H1 (cell line): ENCODE data around the gene CREBBP. TPM values are rescaled to one million over a fixed set of nuclear protein-coding genes. Genes with fewer than 3 reads are reported as not detected.

Source experiments
- CTCF ChIA-PET: fragments of 300-600 bp; sonication (Branson Sonifier 250); formaldehyde crosslinking; loops from one replicate; lab custom pipeline; 2021; ENCODE audit not compliant: partially characterized antibody; lab: Charles Lee
- POLR2A ChIA-PET: fragments of 300-600 bp; sonication (Branson Sonifier 250); formaldehyde crosslinking; loops from one replicate; lab custom pipeline; 2021; ENCODE audit warnings: inconsistent platforms; ENCODE audit not compliant: partially characterized antibody; lab: Charles Lee
- DNase-seq, 2 experiments: peaks; one replicate each; pipeline versions ENCODE4 v3.0.0 to v3.0.0-alpha.2; 2010 to 2022; ENCODE audit warnings: low spot score in 2 of 2, low read depth in 1 of 2, mixed read lengths in 1 of 2
- FAIRE-seq: peaks from 2 replicates; lab custom pipeline; 2011; peaks lifted over from hg19 to GRCh38; lab: Jason Lieb, UNC
- H2AFZ ChIP-seq: 2 replicates; pipeline ENCODE4 v1.8.1; 2012; ENCODE audit warnings: low read length, inconsistent platforms
- H2AK5ac ChIP-seq: 2 replicates; pipeline ENCODE4 v1.6.1; 2013; ENCODE audit warnings: low read depth, low read length
- H2BK120ac ChIP-seq: replicated peaks from 2 replicates; pipeline ENCODE3; 2013; ENCODE audit warnings: low read depth, low read length, inconsistent platforms
- H2BK12ac ChIP-seq: 2 replicates; pipeline ENCODE4 v1.6.1; 2013; ENCODE audit warnings: low read depth, low read length
- H2BK15ac ChIP-seq: 2 replicates; pipeline ENCODE4 v1.6.1; 2013; ENCODE audit warnings: low read length
- H2BK20ac ChIP-seq: 2 replicates; pipeline ENCODE4 v1.6.1; 2013; ENCODE audit warnings: low read length
- H2BK5ac ChIP-seq: 2 replicates; pipeline ENCODE4 v1.6.1; 2013; ENCODE audit warnings: low read depth, low read length
- H3K14ac ChIP-seq: 2 replicates; pipeline ENCODE4 v1.6.1; 2013; ENCODE audit warnings: inconsistent platforms; ENCODE audit not compliant: insufficient read length
- H3K18ac ChIP-seq: 2 replicates; pipeline ENCODE4 v1.6.1; 2013; ENCODE audit warnings: low read length; ENCODE audit errors: extremely low read depth
- H3K23ac ChIP-seq: 2 replicates; pipeline ENCODE4 v1.6.1; 2013; ENCODE audit warnings: inconsistent platforms; ENCODE audit not compliant: insufficient read length
- H3K23me2 ChIP-seq: 2 replicates; pipeline ENCODE4 v1.6.1; 2013; ENCODE audit warnings: low read depth, low read length
- H3K27ac ChIP-seq: 2 replicates; pipeline ENCODE4 v1.6.1; 2011; ENCODE audit warnings: low read depth, low read length, inconsistent platforms
- H3K27me3 ChIP-seq, 4 experiments: replicated peaks in 1 of 4; 1 replicate in 1 of 4; 2 replicates in 3 of 4; pipeline versions ENCODE4 v1.6.1 to v1.8.1; 2011 to 2013; ENCODE audit warnings: low read length in 3 of 4, mild to moderate bottlenecking in 3 of 4, inconsistent platforms in 2 of 4, mixed read lengths in 2 of 4, moderate library complexity in 1 of 4; ENCODE audit not compliant: control insufficient read depth in 3 of 4, insufficient read depth in 3 of 4; ENCODE audit errors: extremely low read depth in 1 of 4
- H3K36me3 ChIP-seq, 4 experiments: 2 replicates each; pipeline versions ENCODE4 v1.6.1 to v1.8.1; 2011 to 2013; ENCODE audit warnings: mild to moderate bottlenecking in 4 of 4, low read length in 3 of 4, moderate library complexity in 2 of 4, control low read depth in 1 of 4, inconsistent platforms in 1 of 4; ENCODE audit not compliant: insufficient read depth in 4 of 4, control insufficient read depth in 2 of 4
- H3K4ac ChIP-seq: replicated peaks from 2 replicates; pipeline ENCODE3; 2013; ENCODE audit warnings: low read length, low read depth, mixed read lengths, inconsistent platforms; ENCODE audit not compliant: insufficient read length
- H3K4me1 ChIP-seq, 4 experiments: replicated peaks in 1 of 4; 1 replicate in 1 of 4; 2 replicates in 3 of 4; pipeline versions ENCODE4 v1.6.1 to v1.8.1; 2011 to 2013; ENCODE audit warnings: low read length in 3 of 4, inconsistent platforms in 2 of 4, mixed read lengths in 1 of 4; ENCODE audit not compliant: insufficient read depth in 4 of 4, control insufficient read depth in 3 of 4
- H3K4me2 ChIP-seq, 2 experiments: 2 replicates each; pipeline versions ENCODE4 v1.6.1 to v1.8.1; 2011 to 2013; ENCODE audit warnings: low read depth in 2 of 2, low read length in 2 of 2, control low read depth in 1 of 2, inconsistent platforms in 1 of 2, mild to moderate bottlenecking in 1 of 2; ENCODE audit not compliant: insufficient read depth in 1 of 2
- H3K4me3 ChIP-seq, 4 experiments: fragments of 200-600, 300-600 bp in 1 of 4; sonication (generic), shearing (Covaris generic), sonication (Bioruptor Twin) in 1 of 4; 2 replicates each; pipeline versions ENCODE4 v1.5.1 to v1.8.1; 2011 to 2016; ENCODE audit warnings: low read length in 4 of 4, low read depth in 3 of 4, control low read depth in 2 of 4, inconsistent platforms in 2 of 4, mild to moderate bottlenecking in 2 of 4, mixed read lengths in 1 of 4, moderate library complexity in 1 of 4; ENCODE audit not compliant: insufficient read depth in 2 of 4; ENCODE audit errors: extremely low read depth in 1 of 4
- H3K56ac ChIP-seq: replicated peaks from 2 replicates; pipeline ENCODE3; 2013; ENCODE audit warnings: low read depth, mild to moderate bottlenecking, mixed read lengths, low read length, inconsistent platforms; ENCODE audit not compliant: insufficient read length
- H3K79me1 ChIP-seq: 2 replicates; pipeline ENCODE4 v1.6.1; 2013; ENCODE audit warnings: low read depth, low read length, control low read depth
- H3K79me2 ChIP-seq, 2 experiments: 2 replicates each; pipeline versions ENCODE4 v1.6.1 to v1.8.1; 2012 to 2013; ENCODE audit warnings: low read length in 2 of 2, mild to moderate bottlenecking in 2 of 2, inconsistent platforms in 1 of 2; ENCODE audit not compliant: insufficient read depth in 2 of 2, control insufficient read depth in 1 of 2
- H3K9ac ChIP-seq, 4 experiments: replicated peaks in 1 of 4; 1 replicate in 1 of 4; 2 replicates in 3 of 4; pipeline versions ENCODE4 v1.6.1 to v1.8.1; 2011 to 2013; ENCODE audit warnings: low read depth in 3 of 4, low read length in 3 of 4, control low read depth in 2 of 4, mild to moderate bottlenecking in 2 of 4, moderate library complexity in 2 of 4, inconsistent platforms in 1 of 4; ENCODE audit errors: extremely low read depth in 1 of 4
- H3K9me3 ChIP-seq, 2 experiments: 2 replicates each; pipeline versions ENCODE4 v1.6.1 to v1.8.1; 2012 to 2013; ENCODE audit warnings: mild to moderate bottlenecking in 2 of 2, moderate library complexity in 2 of 2, control low read depth in 1 of 2, inconsistent platforms in 1 of 2, low read depth in 1 of 2, low read length in 1 of 2, mixed read lengths in 1 of 2; ENCODE audit not compliant: insufficient read depth in 2 of 2
- H4K20me1 ChIP-seq, 2 experiments: replicated peaks in 1 of 2; 2 replicates each; pipeline versions ENCODE3 to v1.8.1; 2011 to 2013; ENCODE audit warnings: inconsistent platforms in 2 of 2, low read length in 2 of 2, mild to moderate bottlenecking in 1 of 2; ENCODE audit not compliant: insufficient read depth in 2 of 2, control insufficient read depth in 1 of 2
- H4K5ac ChIP-seq: 2 replicates; pipeline ENCODE4 v1.6.1; 2013; ENCODE audit warnings: low read length, low read depth, mixed read lengths, inconsistent platforms; ENCODE audit not compliant: insufficient read length
- H4K8ac ChIP-seq: 2 replicates; pipeline ENCODE4 v1.8.0; 2013; ENCODE audit warnings: mild to moderate bottlenecking, moderate library complexity, low read length, inconsistent platforms; ENCODE audit not compliant: insufficient read depth; ENCODE audit errors: extremely low read depth
- H4K91ac ChIP-seq: replicated peaks from 2 replicates; pipeline ENCODE3; 2013; ENCODE audit warnings: low read length, mixed read lengths, inconsistent platforms; ENCODE audit not compliant: insufficient read length
- ASH2L ChIP-seq: fragments of 200-600, 300-600 bp; sonication (generic); IDR thresholded peaks from one replicate; pipeline ENCODE4 v1.7.1; 2017; ENCODE audit warnings: low read length
- CREB1 ChIP-seq: IDR thresholded peaks from 2 replicates; pipeline ENCODE4 v1.6.1; 2012; ENCODE audit warnings: inconsistent platforms
- EP300 ChIP-seq, 2 experiments: IDR thresholded peaks; 1 replicate in 1 of 2; 2 replicates in 1 of 2; pipeline ENCODE4 v1.6.1; 2011 to 2012; ENCODE audit warnings: low read depth in 2 of 2, low read length in 2 of 2, mild to moderate bottlenecking in 2 of 2, borderline replicate concordance in 1 of 2, inconsistent platforms in 1 of 2, moderate library complexity in 1 of 2
- NANOG ChIP-seq: IDR thresholded peaks from 2 replicates; pipeline ENCODE4 v1.6.1; 2011; ENCODE audit warnings: low read length, low read depth, mild to moderate bottlenecking, inconsistent platforms; ENCODE audit not compliant: insufficient read depth, poor library complexity, severe bottlenecking
- PHF8 ChIP-seq: fragments of 200-600 bp; sonication (generic); conservative IDR thresholded peaks from 2 replicates; pipeline ENCODE4 v1.7.1; 2012; ENCODE audit warnings: low read depth, mild to moderate bottlenecking, inconsistent platforms, low read length, moderate library complexity
- RBBP5 ChIP-seq: IDR thresholded peaks from 2 replicates; pipeline ENCODE4 v1.7.1; 2012; ENCODE audit warnings: low read depth, mild to moderate bottlenecking, inconsistent platforms, low read length, moderate library complexity, borderline replicate concordance
- RNF2 ChIP-seq: fragments of 200-900, 300-1000 bp; sonication (generic); IDR thresholded peaks from 2 replicates; pipeline ENCODE4 v1.7.1; 2016; ENCODE audit warnings: borderline replicate concordance, low read depth, mild to moderate bottlenecking, antibody characterized with exemption, low read length; ENCODE audit not compliant: poor library complexity, severe bottlenecking; ENCODE audit errors: missing control alignments
- SIX5 ChIP-seq: IDR thresholded peaks from 2 replicates; pipeline ENCODE4 v1.6.1; 2011; ENCODE audit warnings: mild to moderate bottlenecking, low read depth, low read length
- SRF ChIP-seq: IDR thresholded peaks from 2 replicates; pipeline ENCODE4 v1.6.1; 2011; ENCODE audit warnings: mild to moderate bottlenecking, low read depth, low read length, moderate library complexity
- YY1 ChIP-seq: IDR thresholded peaks from 2 replicates; pipeline ENCODE4 v1.6.1; 2011; ENCODE audit warnings: low read depth, mild to moderate bottlenecking, low read length
- WGBS, 2 experiments: shearing (Covaris generic) in 1 of 2; methylation state at CpG; one replicate each; pipeline versions ENCODE4 v1.1.6 to v1.1.7; 2013 to 2015; ENCODE audit warnings: low lambda C conversion rate in 2 of 2, mixed read lengths in 2 of 2, inconsistent platforms in 1 of 2, low coverage in 1 of 2, missing lambda C conversion rate in 1 of 2; ENCODE audit not compliant: insufficient replicate concordance in 2 of 2, insufficient coverage in 1 of 2, insufficient read length in 1 of 2; ENCODE audit errors: extremely low coverage in 1 of 2, missing lambda C conversion rate in 1 of 2; 5-methylcytosine and 5-hydroxymethylcytosine counted together
- polyA plus RNA-seq, 7 experiments: library from polyadenylated mRNA; depleted of rRNA in 3 of 7; stranded (reverse) in 5 of 7; unstranded in 2 of 7; fragments of >200 nt in 5 of 7; fragments of 200-250 nt in 2 of 7; gene quantifications; 1 replicate in 5 of 7; 2 replicates in 1 of 7; 4 replicates in 1 of 7; pipeline versions ENCODE4 v1.2.1 to v1.2.3, GENCODE V29; 2011 to 2013; ENCODE audit warnings: missing spikeins in 2 of 7, mixed read lengths in 2 of 7
- total RNA-seq: library from RNA; stranded (reverse); fragmentation: NEBNext Ultra II Directional; extraction: Animal tissue kit (Norgen Biotek cat#: 25700); gene quantifications from 2 replicates; pipeline ENCODE4 v1.2.1, GENCODE V29; 2021
- TF ChIP-seq, protein P1 (sequence below): IDR thresholded peaks from 2 replicates; pipeline ENCODE4 v1.6.1; 2012; ENCODE audit warnings: inconsistent platforms

Gene CREBBP
- total and polyA plus RNA-seq, 2 of the 8 experiments (the other 6 are each of a cell fraction or from before 2014, with no cell fraction given): 10.0 to 60.1 TPM

DNA sequence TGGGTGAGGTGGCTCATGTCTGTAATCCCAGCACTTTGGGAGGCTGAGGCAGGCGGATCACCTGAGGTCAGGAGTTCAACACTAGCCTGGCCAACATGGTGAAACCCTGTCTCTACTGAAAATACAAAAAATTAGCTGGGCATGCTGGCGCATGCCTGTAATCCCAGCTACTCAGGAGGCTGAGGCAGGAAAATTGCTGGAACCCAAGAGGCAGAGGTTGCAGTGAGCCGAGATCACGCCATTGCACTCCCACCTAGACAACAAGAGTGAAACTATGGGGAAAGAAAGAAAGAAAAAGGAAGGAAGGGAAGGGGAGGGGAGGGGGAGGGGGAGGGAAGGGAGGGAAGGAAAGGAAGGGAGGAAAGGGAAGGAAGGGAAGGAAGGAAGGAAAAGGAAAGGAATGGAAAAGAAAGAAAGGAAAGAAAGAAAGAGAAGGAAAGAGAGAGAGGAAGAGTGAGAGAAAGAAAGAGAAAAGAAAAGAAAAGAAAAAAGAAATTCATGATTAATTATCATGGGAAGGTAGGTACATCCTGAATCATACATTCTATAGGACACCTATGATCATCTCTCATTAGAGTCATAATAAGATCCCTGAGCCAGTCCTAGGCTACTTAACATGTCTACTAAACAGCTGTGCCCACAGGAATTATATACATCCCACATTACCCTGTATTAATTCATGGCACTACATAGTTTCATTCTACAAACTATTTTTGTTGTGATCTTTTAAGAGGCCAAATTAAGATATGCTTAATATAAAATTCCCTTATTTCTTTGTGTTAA is 40.9 kb downstream of the CREBBP start:
- Histone ChIP-seq H3K9ac (no peak overlapping the region), H2BK5ac (no peak overlapping the region), H2BK20ac (no peak overlapping the region), H3K18ac (no peak overlapping the region), H3K4me1 (peaks cover 2 to 6% (median 5%) of the 10 kb centered on the region in 4 experiments; a peak in 4 of 7 replicates), H3K56ac (no peak overlapping the region), H2AFZ (no peak overlapping the region), H3K4me2 (no peak overlapping the region), H3K27me3 (no peaks in the 10 kb centered on the region), H2BK15ac (no peak overlapping the region), H2BK12ac (no peak overlapping the region), H4K91ac (no peak overlapping the region), H4K8ac (no peak overlapping the region), H3K79me1 (peaks cover 4% of the 10 kb centered on the region; the same call in 1 of the 2 replicates), H3K23ac (no peak overlapping the region), H3K27ac (no peak overlapping the region), H3K9me3 (no peaks in the 10 kb centered on the region), H3K4ac (no peak overlapping the region), H3K79me2 (peaks cover 16 to 87% of the 10 kb centered on the region in 2 experiments), H3K36me3 (no peaks in the 10 kb centered on the region), H2BK120ac (no peak overlapping the region), H3K14ac (no peak overlapping the region), H3K4me3 (no peak overlapping the region), H3K23me2 (no peaks in the 10 kb centered on the region), H2AK5ac (no peak overlapping the region), H4K5ac (no peak overlapping the region), H4K20me1 (peaks cover 2 to 15% of the 10 kb centered on the region in 2 experiments)
- WGBS, 2 experiments: 88% methylated on average over 4 of the region's 4 CpGs; no CpG with 5 or more reads in 1 of the 2 experiments
- ChIA-PET CTCF (interaction anchor here (1.1 kb wide), 2 partner anchors 17 to 165 kb away, joined by 3 read pairs; no protein-coding TSS in a partner anchor), POLR2A (interaction anchor here (1.4 kb wide), 1 partner anchor 38 kb away, joined by 3 read pairs; no protein-coding TSS in a partner anchor)
- DNase-seq (no peak), FAIRE-seq (no peak)
- TF ChIP-seq ASH2L: no peak
- TF ChIP-seq RBBP5: no peak
- TF ChIP-seq SIX5: no peak
- TF ChIP-seq RNF2: no peak
- no peak for TF ChIP-seq CREB1
- TF ChIP-seq, protein P1, sequence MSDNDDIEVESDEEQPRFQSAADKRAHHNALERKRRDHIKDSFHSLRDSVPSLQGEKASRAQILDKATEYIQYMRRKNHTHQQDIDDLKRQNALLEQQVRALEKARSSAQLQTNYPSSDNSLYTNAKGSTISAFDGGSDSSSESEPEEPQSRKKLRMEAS: no peak
- TF ChIP-seq EP300 (IDR thresholded peaks at IDR 0.05; ENCODE audit: borderline replicate concordance in 1 of 2, low read depth in 2 of 2, low read length in 2 of 2): no peak
- no peak for TF ChIP-seq SRF
- TF ChIP-seq PHF8: no peak
- no peak for TF ChIP-seq NANOG
- TF ChIP-seq YY1: no peak
